ENCODE data around the gene ASCL4.
"Not testable (repeated sequence)": the region's sequence is repeated elsewhere in the genome, so short reads cannot be mapped to it uniquely, and the experiment has no call there.

The ASCL4 gene, protein sequence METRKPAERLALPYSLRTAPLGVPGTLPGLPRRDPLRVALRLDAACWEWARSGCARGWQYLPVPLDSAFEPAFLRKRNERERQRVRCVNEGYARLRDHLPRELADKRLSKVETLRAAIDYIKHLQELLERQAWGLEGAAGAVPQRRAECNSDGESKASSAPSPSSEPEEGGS

DNA sequence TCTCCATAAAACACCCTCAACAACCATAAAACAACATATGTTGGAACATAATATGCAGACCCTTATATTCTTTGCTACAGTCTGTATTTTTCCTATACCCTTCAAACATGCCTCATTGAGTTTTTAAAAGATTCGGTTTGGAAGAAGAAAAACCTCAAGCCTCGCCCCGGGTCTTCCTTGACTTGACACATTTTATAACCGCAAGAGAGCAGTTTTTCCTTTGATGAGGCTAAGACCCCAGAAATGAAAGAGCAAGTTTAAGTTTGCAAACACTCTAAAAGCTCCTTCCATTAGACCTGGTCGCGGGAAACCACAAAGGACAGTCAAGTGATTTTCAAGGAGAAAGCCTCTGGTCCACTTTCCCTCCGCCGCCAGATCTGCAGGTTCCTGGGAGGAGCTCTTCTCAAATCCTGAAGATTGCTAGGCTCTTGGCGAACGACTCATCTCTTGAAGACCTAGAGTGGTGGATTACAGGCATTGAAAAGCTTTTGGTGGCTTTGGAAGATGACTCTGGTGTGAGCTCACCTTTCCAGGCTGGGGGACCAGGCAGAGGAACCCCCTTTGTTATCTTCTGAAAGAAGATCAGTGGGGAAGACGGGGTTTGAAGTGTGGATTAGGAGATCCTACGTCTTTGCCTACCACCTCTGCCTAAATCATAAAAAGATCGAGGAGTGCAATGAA is at the start of gene ASCL4:
ASCL4 (plus strand) TSS at position 356 of the 681 bp plus-strand sequence. CDS start 515 bp downstream, outside the sequence.
- DNase-seq (ENCODE audit: low read depth): no peak

GRCh38 chr12:107727327-107727726 is 47.2 kb upstream of the ASCL4 start:
- not testable (repeated sequence) for DNase-seq (ENCODE audit: low read depth)

GRCh38 chr12:107727742-107728141 is 46.8 kb upstream of the ASCL4 start:
- not testable (repeated sequence) for DNase-seq (ENCODE audit: low read depth)

DNA sequence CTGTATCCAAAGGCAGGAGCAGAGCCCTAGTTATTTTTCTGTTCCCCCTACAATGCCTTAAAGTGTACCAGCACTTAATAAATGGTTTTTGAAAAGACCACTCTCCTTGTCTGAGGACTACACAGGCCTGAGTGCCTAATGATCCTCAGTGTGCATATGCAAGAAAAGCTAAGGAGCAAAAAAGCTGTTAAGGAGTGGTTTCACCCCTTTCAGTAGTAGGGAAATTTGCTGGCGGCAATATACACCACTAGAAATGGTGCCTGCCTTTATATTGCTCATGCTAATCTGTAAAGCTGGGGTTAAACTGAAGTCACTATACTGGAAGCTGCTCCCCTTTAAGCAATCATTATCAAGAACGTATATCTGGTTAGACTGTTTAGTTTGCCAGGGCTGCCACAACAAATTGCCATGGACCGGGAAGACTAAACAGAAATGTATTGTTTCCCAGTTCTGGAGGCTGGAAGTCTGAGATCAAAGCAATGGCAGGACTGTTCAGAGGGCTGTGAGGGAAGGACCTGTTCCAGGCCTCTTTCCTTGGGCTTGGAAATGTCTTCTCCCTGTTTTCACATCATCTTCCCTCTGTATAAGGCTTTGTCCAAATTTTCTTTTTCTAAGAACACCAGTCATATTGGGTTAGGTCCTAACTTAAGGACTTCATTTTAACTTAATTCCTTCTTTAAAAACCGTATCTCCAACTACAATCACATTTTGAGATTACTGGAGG is 43.7 kb upstream of the ASCL4 start:
- no peak for DNase-seq (ENCODE audit: low read depth)

GRCh38 chr12:107731366-107731765 is 43.1 kb upstream of the ASCL4 start:
- DNase-seq (ENCODE audit: low read depth): no peak

DNA sequence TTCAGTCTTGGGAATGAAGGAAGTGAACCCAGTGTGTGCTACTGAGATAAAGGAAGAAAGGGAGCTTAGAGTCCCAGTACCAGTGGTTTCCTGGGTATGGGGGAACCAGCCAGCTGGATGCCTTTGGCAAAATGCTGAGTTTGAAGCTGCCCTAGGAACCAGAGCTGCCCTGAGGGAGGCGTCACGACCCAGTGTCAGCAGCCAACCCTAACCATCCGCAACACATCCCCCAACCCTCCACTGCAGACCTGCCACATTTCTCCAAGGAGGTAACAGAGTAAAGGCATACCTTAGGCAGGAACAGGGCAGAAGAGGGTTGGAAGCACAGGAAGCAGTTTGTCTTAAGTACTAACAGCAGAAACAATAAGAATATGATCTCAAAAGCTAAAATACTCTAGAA is 42.1 kb upstream of the ASCL4 start:
- no peak for DNase-seq (ENCODE audit: low read depth)

GRCh38 chr12:107734139-107734538 is 40.4 kb upstream of the ASCL4 start:
- DNase-seq (ENCODE audit: low read depth): no peak

- no peak for DNase-seq (ENCODE audit: low read depth)
These were observed 38.7 kb upstream of the ASCL4 start for GRCh38 chr12:107735763-107736162.

GRCh38 chr12:107736914-107737313 is 37.6 kb upstream of the ASCL4 start:
- no peak for DNase-seq (ENCODE audit: low read depth)

- DNase-seq (ENCODE audit: low read depth): peak; percentile 69
These were observed 26.0 kb upstream of the ASCL4 start for GRCh38 chr12:107748472-107748871.

- peak; percentile 58 for DNase-seq (ENCODE audit: low read depth)
These were observed 25.4 kb upstream of the ASCL4 start for GRCh38 chr12:107749083-107749482.

DNA sequence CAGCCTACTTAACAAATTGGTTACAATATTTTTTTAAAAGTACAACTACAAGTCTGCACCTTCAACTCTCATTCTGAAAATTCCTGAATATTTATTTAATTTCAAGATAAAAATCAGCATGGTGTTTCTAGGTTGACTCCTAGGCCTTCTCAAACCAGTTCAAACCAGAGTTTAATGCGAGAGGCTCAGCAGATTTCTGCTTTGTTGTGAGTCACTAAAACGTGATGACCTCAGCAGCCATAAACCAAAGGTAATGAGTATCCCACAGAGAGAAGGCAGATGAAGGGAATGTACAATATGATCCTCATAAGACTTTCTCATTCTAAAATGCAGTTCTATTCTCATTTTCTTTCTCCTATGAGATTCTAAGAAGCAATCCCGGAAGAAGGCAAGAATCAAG is 15.1 kb upstream of the ASCL4 start:
- DNase-seq (ENCODE audit: low read depth): peak; percentile 77

- DNase-seq (ENCODE audit: low read depth): no peak
These were observed 14.2 kb upstream of the ASCL4 start for GRCh38 chr12:107760207-107760808.

DNA sequence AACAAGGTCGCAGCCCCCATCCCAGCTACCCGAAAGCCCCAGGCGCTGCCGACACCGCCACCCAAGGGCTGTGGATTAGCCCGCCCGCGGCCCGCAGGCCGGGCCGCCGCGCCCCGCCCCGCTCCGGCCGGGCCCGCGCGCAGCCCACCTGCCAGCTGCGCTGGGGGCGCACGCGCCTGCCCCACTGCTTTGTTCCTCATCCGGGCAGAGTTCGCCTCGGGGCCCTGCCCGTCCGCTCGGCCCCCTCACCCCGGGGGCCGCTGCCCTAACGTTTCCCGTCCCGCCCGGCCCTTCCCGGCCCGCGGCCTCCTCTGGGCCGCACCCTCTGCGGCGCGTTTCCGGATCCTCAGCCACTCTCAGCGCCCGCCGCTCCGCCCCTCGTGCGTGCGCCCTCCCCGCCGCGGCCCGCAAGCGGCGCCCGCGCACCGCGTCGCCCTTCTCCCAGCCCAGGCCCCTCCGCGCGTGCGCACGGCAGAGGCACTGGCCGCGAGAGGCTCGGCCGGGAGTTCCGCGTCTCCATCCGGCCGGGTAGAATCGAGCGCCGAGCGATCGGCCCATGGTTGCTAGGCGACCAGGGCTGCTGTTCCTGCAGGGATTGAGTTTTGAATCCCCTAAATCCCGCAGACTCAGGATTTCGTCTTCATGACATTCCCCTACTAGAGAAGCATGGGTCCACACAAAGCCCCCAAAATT is 13.5 kb upstream of the ASCL4 start, which contains the start of gene PRDM4:
PRDM4 (minus strand) TSS at position 329 of the 693 bp plus-strand sequence. CDS start 622 bp downstream, outside the sequence.
- DNase-seq (ENCODE audit: low read depth): peak; percentile 60

GRCh38 chr12:107761502-107761904 is 13.0 kb upstream of the ASCL4 start:
- DNase-seq (ENCODE audit: low read depth): no peak

DNA sequence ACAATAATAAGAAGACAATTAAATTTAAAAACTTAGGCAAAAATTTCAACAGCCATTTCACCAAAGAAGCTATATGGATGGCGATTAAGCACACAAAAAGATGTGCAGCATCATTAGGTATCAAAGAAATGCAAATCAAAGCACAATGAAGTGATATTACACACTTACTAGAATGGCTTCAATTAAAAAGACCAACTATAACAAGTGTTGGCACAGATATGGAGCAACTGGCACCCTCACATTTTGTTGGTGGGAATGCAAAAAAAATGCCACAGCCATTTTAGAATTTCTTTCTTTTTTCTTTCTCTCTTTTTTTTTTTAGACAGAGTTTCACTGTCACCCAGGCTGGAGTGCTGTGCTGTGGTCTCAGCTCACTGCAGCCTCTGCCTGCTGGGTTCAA is 11.6 kb upstream of the ASCL4 start:
- DNase-seq (ENCODE audit: low read depth): no peak

DNA sequence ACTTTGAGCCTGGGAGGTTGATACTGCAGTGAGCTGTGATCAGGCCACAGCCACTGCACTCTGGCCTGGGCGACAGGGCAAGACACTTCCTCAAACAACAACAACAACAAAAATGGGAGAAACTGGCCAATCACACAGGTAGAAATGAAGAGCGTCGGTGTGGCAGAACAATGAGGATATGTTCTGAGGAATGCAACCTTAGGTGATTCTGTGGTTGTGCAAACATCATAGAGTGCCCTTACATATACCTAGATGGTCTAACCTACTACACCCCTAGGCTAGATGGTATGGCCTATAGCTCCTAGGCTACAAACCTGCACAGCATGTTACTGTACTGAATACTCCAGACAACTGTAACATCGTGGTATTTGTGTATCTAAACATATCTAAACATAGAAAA is 9.9 kb upstream of the ASCL4 start:
- no peak for DNase-seq (ENCODE audit: low read depth)

- DNase-seq (ENCODE audit: low read depth): no peak
These were observed 9.2 kb upstream of the ASCL4 start for GRCh38 chr12:107765316-107765715.

DNA sequence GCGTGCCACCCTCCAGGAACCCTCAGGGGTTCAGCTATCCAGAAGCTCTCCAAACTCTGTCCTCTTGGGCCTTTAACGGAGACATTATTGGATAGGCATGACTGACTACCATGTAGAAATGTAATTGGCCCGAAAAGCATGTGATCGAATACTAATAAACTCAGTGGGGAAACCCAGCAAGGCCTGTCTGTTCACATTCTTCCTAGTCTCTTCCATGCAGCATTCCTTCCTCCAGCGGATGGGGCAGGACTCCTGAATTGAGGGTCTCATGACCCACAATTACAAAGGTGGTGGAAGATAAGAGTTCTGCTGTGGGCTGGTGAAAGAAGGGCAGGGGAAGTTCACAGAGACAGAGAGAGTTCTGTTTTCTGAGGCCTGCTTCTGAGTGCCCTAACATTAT is 7.0 kb upstream of the ASCL4 start:
- no peak for DNase-seq (ENCODE audit: low read depth)

DNA sequence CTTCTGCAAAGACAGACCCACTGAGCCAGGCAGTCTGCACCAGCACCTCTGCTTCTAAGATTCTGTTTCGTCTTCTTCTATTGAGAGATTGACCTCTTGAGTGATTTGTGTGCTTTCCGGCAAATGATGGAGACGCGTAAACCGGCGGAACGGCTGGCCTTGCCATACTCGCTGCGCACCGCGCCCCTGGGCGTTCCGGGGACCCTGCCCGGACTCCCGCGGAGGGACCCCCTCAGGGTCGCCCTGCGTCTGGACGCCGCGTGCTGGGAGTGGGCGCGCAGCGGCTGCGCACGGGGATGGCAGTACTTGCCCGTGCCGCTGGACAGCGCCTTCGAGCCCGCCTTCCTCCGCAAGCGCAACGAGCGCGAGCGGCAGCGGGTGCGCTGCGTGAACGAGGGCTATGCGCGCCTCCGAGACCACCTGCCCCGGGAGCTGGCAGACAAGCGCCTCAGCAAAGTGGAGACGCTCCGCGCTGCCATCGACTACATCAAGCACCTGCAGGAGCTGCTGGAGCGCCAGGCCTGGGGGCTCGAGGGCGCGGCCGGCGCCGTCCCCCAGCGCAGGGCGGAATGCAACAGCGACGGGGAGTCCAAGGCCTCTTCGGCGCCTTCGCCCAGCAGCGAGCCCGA is 703 bp downstream of the ASCL4 start:
- no peak for DNase-seq (ENCODE audit: low read depth)

- DNase-seq (ENCODE audit: low read depth): no peak
These were observed 1.7 kb downstream of the ASCL4 start for GRCh38 chr12:107776171-107776570.

Measured in HS-5 (cell line).